Measurements from ENCODE around the gene MOB3A. TPM values are rescaled to one million over a fixed set of nuclear protein-coding genes. Genes with fewer than 3 reads are reported as not detected.
A peak's percentile ranks its signal among the peaks of the same experiment; 100 is the strongest.

MOB3A gene
- total and polyA plus RNA-seq, 2 of the 13 experiments (the other 11 are each of a cell fraction or from before 2014, with no cell fraction given), result 3.5 to 17.8 TPM

DNA sequence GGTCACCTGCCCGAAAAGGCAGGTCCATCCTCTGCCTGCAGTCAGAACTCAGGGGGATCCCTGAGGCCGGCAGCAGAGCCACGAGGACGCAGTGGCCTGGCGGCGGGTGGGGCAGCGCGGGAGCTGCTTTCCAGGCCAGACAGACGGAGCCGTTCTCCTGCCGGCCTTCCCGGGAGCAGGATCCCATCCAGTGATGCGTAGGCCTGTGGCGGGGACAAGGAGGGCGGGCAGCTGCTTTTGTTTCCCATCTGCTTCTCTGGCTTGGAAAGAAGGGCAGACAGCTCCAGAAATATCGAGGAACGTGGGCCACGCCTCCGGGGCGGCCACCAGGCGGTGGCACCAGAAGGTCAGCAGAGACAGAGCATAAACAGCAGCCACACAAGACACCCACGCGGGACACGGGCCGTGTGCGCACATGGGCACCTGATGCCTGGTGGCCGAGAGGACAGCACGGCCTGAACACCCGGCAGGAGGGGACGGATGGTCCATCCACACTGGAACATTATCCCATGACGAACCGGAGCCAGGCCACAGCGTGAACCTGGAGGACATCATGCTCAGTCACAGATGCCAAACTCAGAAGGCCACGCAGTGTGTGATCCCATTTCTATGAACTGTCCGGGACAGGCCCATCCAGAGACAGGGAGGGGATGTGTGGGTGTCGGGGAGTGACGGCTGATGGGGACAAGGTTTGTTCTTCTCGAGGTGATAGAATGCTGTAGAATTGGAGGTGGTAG, 31.2 kb downstream of the MOB3A start:
- Histone ChIP-seq H3K4me1 (ENCODE audit: insufficient read depth, low read length) (peaks cover 72% of the 10 kb centered on the region), H3K79me2 (ENCODE audit: insufficient read depth, low read length) (no peaks in the 10 kb centered on the region), H3K27ac (ENCODE audit: extremely low read length, insufficient read depth, low read length) (peak overlapping the region; percentile 4), H3K4me2 (ENCODE audit: low read depth, low read length) (peak overlapping the region; percentile 94), H3K27me3 (ENCODE audit: control insufficient read depth in 1 of 2, insufficient read depth in 2 of 2, low read length in 2 of 2) (no peaks in the 10 kb centered on the region; a peak in 1 of 5 replicates), H2AFZ (ENCODE audit: low read length) (peak overlapping the region; percentile 16), H3K9ac (ENCODE audit: insufficient read depth, low read depth, low read length) (peak overlapping the region; percentile 58), H4K20me1 (ENCODE audit: insufficient read depth, low read length) (no peaks in the 10 kb centered on the region), H3K36me3 (replicated peaks in 1 of 2; ENCODE audit: control insufficient read depth in 1 of 2, insufficient read depth in 2 of 2, low read length in 2 of 2) (no peaks in the 10 kb centered on the region), H3K4me3 (replicated peaks in 1 of 3; ENCODE audit: insufficient read depth in 1 of 3, low read depth in 2 of 3, low read length in 3 of 3) (peak overlapping the region; percentile 13 to 72 (median 59)), H3K9me3 (ENCODE audit: low read length) (no peaks in the 10 kb centered on the region)
- BruUV-seq (replicated peaks), result no TSS peak
- 12% methylated on average over 11 of the region's 38 CpGs for WGBS (ENCODE audit: low lambda C conversion rate)
- no peak for DNase-seq (ENCODE audit: low spot score)
- ChIA-PET POLR2A (interaction anchor here (1.0 to 1.6 kb wide), 5 partner anchors 9 to 167 kb away, joined by 3 to 6 read pairs (median 4); no protein-coding TSS in a partner anchor), CTCF (ENCODE audit: low intra/inter-chr PET ratio, low total read pairs) (interaction anchor here (1.3 kb wide), 1 partner anchor 45 kb away, joined by 5 read pairs; no protein-coding TSS in a partner anchor)
- no peak for FAIRE-seq
- ATAC-seq, result peak; percentile 1; the same call in 1 of the 3 replicates
- intact Hi-C loops (cut with micrococcal nuclease; ENCODE audit: unreplicated experiment), result loop anchor here (5.0 kb wide), 1 partner anchor 138 kb away; no protein-coding TSS in a partner anchor
- in situ Hi-C loops (cut with HindIII; ENCODE audit: extremely low pct_ligation_motif_present, low pct_unique_long_range_greater_than_20kb), result loop anchor here (5.0 to 10.0 kb wide), 2 partner anchors 43 to 130 kb away; no protein-coding TSS in a partner anchor
- TF ChIP-seq ZNF263 (CRISPR knock-in tag; IDR thresholded peaks at IDR 0.05), result no peak
- TF ChIP-seq, protein P1, sequence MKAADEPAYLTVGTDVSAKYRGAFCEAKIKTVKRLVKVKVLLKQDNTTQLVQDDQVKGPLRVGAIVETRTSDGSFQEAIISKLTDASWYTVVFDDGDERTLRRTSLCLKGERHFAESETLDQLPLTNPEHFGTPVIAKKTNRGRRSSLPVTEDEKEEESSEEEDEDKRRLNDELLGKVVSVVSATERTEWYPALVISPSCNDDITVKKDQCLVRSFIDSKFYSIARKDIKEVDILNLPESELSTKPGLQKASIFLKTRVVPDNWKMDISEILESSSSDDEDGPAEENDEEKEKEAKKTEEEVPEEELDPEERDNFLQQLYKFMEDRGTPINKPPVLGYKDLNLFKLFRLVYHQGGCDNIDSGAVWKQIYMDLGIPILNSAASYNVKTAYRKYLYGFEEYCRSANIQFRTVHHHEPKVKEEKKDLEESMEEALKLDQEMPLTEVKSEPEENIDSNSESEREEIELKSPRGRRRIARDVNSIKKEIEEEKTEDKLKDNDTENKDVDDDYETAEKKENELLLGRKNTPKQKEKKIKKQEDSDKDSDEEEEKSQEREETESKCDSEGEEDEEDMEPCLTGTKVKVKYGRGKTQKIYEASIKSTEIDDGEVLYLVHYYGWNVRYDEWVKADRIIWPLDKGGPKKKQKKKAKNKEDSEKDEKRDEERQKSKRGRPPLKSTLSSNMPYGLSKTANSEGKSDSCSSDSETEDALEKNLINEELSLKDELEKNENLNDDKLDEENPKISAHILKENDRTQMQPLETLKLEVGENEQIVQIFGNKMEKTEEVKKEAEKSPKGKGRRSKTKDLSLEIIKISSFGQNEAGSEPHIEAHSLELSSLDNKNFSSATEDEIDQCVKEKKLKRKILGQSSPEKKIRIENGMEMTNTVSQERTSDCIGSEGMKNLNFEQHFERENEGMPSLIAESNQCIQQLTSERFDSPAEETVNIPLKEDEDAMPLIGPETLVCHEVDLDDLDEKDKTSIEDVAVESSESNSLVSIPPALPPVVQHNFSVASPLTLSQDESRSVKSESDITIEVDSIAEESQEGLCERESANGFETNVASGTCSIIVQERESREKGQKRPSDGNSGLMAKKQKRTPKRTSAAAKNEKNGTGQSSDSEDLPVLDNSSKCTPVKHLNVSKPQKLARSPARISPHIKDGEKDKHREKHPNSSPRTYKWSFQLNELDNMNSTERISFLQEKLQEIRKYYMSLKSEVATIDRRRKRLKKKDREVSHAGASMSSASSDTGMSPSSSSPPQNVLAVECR (CRISPR knock-in tag; IDR thresholded peaks at IDR 0.05; ENCODE audit: borderline replicate concordance), result peak; percentile 63; the same call in 1 of the 2 replicates
- no peak for TF ChIP-seq GTF2F1 (IDR thresholded peaks at IDR 0.05; ENCODE audit: low read length)
- no peak for TF ChIP-seq STAT5B (CRISPR knock-in tag; IDR thresholded peaks at IDR 0.05)
- no peak for TF ChIP-seq ZNF331 (CRISPR knock-in tag; IDR thresholded peaks at IDR 0.05)
- no peak for TF ChIP-seq KDM1A (CRISPR knock-in tag; IDR thresholded peaks at IDR 0.05)
- TF ChIP-seq SNAI1 (CRISPR knock-in tag; IDR thresholded peaks at IDR 0.05; ENCODE audit: borderline replicate concordance), result no peak
- TF ChIP-seq ZSCAN29 (CRISPR knock-in tag; conservative IDR thresholded peaks at IDR 0.05), result no peak
- TF ChIP-seq MXI1 (IDR thresholded peaks at IDR 0.05; ENCODE audit: borderline replicate concordance, low read depth, low read length), result no peak; the same call in 2 of the 3 replicates
- TF ChIP-seq SIN3A (IDR thresholded peaks at IDR 0.05; ENCODE audit: borderline replicate concordance, low read depth, low read length), result no peak
- TF ChIP-seq CBX2 (IDR thresholded peaks at IDR 0.05; ENCODE audit: low read depth, low read length), result no peak
- no peak for TF ChIP-seq CBX2 (CRISPR knock-in tag; IDR thresholded peaks at IDR 0.05; ENCODE audit: low read depth)
- TF ChIP-seq, protein P2, sequence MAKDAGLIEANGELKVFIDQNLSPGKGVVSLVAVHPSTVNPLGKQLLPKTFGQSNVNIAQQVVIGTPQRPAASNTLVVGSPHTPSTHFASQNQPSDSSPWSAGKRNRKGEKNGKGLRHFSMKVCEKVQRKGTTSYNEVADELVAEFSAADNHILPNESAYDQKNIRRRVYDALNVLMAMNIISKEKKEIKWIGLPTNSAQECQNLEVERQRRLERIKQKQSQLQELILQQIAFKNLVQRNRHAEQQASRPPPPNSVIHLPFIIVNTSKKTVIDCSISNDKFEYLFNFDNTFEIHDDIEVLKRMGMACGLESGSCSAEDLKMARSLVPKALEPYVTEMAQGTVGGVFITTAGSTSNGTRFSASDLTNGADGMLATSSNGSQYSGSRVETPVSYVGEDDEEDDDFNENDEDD (CRISPR knock-in tag; IDR thresholded peaks at IDR 0.05; ENCODE audit: borderline replicate concordance), result no peak; the same call in 1 of the 2 replicates
- TF ChIP-seq MEIS2 (CRISPR knock-in tag; IDR thresholded peaks at IDR 0.05), result peak; percentile 47; the same call in 1 of the 2 replicates
- TF ChIP-seq, protein P3, sequence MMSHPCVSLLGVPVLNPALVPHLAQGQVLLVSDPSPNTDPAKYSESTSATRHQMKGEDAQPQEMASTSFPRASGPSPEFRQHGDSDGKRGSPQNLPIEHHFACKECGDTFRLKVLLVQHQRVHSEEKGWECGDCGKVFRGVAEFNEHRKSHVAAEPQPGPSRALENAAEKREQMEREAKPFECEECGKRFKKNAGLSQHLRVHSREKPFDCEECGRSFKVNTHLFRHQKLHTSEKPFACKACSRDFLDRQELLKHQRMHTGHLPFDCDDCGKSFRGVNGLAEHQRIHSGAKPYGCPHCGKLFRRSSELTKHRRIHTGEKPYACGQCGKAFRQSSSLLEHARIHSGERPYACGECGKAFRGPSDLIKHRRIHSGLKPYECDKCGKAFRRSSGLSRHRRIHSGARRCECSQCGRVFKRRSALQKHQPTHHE (CRISPR knock-in tag; IDR thresholded peaks at IDR 0.05; ENCODE audit: borderline replicate concordance), result no peak

All from HepG2 (cell line).